ENCODE measurements around the gene MYOC. TPM values are rescaled to one million over a fixed set of nuclear protein-coding genes. Genes with fewer than 3 reads are reported as not detected.

Gene MYOC
- total RNA-seq, 4 donors from 2014 or later = 10.5 to 47.8 (median 11.8) TPM

GRCh38 chr1:171628225-171628624, 24.3 kb downstream of the MYOC start:
- no peak for TF ChIP-seq CTCF (IDR thresholded peaks at IDR 0.05; ENCODE audit: low read depth)

- TF ChIP-seq CTCF (IDR thresholded peaks at IDR 0.05; ENCODE audit: low read depth) = no peak
Measured at GRCh38 chr1:171627020-171627419, 25.5 kb downstream of the MYOC start.

- TF ChIP-seq CTCF (IDR thresholded peaks at IDR 0.05; ENCODE audit: low read depth) = no peak
Measured at GRCh38 chr1:171625225-171625624, 27.3 kb downstream of the MYOC start.

- no peak for TF ChIP-seq CTCF (IDR thresholded peaks at IDR 0.05; ENCODE audit: low read depth)
Measured at GRCh38 chr1:171623651-171624331, 28.7 kb downstream of the MYOC start.

GRCh38 chr1:171622152-171622462, 30.4 kb downstream of the MYOC start, which contains the start of gene MYOCOS:
Gene MYOCOS (plus strand): TSS chr1:171622243. CDS start chr1:171623884, 1,641 bp downstream.
- TF ChIP-seq CTCF (IDR thresholded peaks at IDR 0.05; ENCODE audit: low read depth) = no peak

- TF ChIP-seq CTCF (IDR thresholded peaks at IDR 0.05; ENCODE audit: low read depth) = no peak
Measured at GRCh38 chr1:171616586-171616985, 35.9 kb downstream of the MYOC start.

- no peak for TF ChIP-seq CTCF (IDR thresholded peaks at IDR 0.05; ENCODE audit: low read depth)
Measured at GRCh38 chr1:171613282-171613681, 39.2 kb downstream of the MYOC start.
